GM21619 (cell line): Measurements from ENCODE around the gene ALPK3.

Experiments used
- ATAC-seq: cut with Tn5 transposase; IDR thresholded peaks from one replicate; pipeline ENCODE4 v1.9.1; 2021; ENCODE audit not compliant: unreplicated experiment

The ALPK3 gene

GRCh38 chr15:84913360-84913723 lies 96.2 kb downstream of the ALPK3 start:
- ATAC-seq, result no peak

DNA sequence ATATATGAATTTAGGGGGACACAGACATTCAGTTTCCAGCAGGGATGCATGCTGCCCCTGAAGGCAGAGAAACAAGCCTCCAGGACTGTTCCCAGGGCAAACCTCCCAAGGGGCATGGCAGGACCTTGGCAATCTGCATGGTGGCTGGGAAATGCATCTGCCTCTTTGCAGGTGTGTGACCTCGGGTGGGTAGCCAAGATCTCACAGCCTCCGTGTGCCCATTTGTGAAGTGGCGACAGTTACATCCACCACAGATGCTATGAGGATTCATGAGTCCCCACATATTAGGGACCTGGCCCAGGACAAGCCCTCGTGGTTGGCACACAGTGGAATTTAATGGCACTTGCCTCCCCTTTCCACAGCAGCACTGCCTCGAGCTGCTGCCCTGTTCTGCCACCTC lies 97.2 kb downstream of the ALPK3 start:
- no peak for ATAC-seq

DNA sequence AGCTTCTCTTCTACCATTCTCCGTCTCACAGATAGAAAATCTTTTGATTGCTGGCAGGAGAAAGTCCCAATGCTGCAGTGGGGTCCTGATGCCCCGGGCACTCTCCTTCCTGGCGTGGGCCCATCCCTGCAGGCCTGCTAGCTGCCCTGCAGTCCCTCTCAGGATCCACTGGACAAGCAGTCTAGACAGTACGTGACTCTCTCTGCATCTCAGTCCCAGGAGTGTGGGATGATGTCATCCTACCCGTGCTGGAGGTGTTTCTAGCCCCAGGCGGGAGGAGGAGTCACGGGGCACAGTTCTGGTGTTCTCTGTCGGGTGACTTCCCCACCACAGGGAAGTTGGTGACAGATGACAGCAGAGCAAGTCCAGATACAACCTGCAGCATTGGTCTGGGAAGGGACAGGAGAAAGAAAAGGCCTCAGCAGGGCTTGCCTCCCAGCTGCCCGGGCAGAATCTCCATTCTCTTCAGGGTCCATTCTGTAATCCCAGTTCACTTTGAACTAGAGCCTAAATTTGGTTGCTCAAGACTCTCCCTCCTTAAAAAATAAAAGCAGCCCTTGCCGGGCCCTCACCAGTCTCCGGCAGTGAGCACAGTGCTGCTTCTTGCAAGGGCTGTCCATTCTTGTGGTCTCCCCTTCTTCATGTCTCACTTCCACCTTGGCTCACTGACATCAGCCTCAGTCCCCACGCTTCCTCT lies 97.9 kb downstream of the ALPK3 start:
- ATAC-seq, result peak; percentile 94

GRCh38 chr15:84915606-84915958 lies 98.4 kb downstream of the ALPK3 start:
- no peak for ATAC-seq

DNA sequence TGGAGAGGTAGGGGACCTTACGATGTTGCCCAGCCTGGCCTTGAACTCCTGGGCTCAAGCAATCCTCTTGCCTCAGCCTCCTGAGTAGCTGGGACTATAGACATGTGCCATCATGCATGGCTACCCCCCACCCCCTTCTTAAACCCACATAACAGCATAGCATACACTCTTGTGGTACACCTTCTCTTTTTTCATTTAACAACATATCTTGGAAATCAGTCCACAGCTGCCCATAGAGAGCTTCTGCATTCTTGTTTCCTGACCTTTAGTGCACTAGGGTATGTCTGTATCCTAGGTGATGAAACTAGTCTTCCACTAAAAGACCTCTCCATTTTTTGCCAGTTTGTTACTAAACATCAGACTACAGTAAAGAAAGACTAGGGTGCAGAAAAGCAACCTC lies 100.3 kb downstream of the ALPK3 start:
- ATAC-seq, result no peak

GRCh38 chr15:84919106-84919667 lies 102.0 kb downstream of the ALPK3 start:
- no peak for ATAC-seq

DNA sequence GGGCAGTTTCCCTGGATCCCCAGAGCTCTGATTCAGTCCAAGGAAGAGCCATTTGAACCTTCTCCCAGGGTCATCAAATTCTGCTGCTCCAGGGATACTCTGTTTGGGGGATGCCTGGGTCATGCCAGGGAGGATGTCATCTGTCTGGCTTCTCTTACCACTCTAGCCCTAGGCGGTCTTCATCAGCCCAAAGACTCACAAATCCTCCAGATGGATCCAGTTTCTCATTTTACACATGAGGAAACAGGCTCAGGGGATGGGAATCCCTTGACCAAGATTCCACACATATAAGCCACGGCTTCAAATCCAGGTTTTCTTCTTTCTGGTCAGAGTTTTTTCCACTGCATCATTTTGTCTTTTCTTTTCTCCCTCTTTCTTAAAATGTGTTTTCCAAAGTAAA lies 104.0 kb downstream of the ALPK3 start:
- ATAC-seq, result no peak

- no peak for ATAC-seq
Measured at GRCh38 chr15:84922530-84922929, 105.4 kb downstream of the ALPK3 start.
